ENCODE results near the gene ST6GALNAC5.
"Not testable (repeated sequence)": the region's sequence is repeated elsewhere in the genome, so short reads cannot be mapped to it uniquely, and the experiment has no call there.

Gene ST6GALNAC5

DNA sequence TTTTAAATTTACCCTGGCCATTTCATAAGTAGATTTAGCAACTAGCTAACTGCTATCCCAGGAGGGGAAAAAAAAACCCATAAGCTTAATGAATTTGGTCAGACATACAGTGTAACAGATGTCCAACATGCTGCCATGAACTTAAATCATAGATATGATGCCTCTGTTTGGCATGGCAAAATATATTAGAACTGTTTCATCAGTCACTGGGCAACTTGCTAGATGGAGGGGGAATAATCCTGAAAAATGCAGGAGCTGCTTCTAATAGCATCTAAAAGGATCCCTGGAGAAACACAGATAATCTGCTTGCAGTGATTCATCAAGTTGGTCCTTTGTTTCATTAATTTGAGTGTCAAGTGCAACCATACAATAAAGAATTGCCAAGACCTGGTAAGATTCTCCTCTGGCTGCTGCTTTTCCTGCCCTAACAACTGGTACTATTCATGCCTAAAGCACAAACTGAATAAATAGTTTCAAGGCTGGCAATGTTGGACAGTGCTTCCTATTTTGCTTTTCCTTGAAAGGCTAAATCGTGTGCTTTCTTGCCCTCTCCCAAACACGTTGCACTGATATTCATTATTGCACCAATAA is 1.5 kb upstream of the ST6GALNAC5 start:
- in situ Hi-C loops (cut with MboI; ENCODE audit: low sequenced_read_pairs) = no loop called here

DNA sequence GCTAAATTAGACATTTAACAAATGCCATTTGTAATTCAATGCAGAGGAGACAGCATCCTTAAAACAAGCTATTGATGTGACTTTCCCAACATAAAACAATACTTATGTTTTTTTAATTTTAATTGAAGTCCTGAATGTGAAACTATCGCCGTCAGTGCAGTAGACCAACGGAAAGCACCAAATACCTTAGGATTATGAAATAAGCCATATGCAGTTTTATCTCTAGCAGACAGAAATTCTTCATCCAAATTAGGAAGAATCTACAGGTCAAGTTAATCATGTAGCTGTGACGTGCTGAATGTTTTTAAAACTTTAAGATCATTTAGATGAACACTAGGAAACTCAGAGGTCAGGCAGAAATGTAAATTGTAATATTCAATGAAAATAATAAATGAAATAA is 714 bp upstream of the ST6GALNAC5 start:
- in situ Hi-C loops (cut with MboI; ENCODE audit: low sequenced_read_pairs) = no loop called here

DNA sequence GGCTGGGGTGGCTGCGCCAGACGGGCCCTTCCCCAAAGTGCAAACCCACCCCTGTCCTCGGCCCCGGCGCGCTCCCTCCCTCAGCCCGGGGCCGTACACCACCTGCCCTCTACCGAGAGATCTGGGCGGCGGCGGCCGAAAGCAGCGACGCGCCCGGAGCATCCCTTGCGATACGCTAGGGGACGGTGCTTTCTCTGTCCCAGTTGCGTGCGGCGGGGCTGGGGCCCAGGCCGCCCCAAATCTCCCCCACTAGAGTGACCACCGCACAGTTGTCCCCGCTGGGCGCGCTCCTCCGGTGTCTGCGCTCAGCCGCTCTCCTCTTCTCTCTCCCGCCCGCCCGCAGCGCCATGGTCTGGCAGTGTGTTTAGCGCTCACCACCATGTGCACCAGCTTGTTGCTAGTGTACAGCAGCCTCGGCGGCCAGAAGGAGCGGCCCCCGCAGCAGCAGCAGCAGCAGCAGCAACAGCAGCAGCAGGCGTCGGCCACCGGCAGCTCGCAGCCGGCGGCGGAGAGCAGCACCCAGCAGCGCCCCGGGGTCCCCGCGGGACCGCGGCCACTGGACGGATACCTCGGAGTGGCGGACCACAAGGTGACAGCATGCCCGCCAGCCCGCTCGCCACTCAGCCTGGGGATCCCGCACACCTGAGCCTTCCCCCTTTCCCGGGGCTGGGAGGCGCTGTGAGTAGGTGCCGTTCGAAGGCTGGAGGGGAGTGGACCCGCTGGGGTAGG is 1.0 kb downstream of the ST6GALNAC5 start:
- in situ Hi-C loops (cut with MboI; ENCODE audit: low sequenced_read_pairs) = no loop called here

DNA sequence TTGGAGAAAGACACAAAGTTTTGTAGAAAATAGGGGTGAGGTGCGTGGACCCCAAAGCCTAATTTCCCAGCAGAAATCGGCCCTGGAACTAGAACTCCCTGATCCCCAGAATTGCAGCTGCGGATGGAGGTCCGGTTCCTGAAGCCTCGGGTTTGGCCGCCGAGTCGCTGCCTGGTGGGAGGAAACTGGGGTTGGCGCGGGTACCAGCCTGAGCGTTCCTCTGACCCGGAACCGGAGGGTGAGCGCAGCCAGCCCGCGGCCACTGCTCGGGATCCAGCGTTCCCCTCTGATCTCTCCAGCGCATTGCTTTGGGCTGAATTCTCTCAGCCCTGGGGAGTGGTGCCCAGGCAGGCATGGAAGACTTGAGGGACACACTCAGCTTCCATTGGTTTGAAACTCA is 1.6 kb downstream of the ST6GALNAC5 start:
- in situ Hi-C loops (cut with MboI; ENCODE audit: low sequenced_read_pairs) = no loop called here

DNA sequence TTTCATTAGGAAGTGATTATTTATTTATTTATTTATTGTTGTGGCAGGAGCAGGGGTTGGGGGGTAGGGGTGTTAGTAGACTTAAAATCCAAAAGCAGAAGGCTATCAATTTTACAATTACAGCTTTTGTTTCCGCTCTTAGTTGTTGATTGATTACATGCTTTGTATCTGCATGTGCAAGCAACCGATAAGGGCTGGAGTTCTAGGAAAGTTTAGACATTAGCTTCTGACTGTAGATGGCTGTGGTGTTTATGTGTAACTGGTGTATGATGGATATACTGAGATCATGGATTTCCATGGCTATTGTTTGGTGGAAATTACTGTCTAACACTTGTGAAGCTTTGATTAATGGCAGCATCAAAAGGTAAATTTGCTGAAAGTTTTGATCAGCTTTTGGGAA is 2.8 kb downstream of the ST6GALNAC5 start:
- in situ Hi-C loops (cut with MboI; ENCODE audit: low sequenced_read_pairs) = no loop called here

DNA sequence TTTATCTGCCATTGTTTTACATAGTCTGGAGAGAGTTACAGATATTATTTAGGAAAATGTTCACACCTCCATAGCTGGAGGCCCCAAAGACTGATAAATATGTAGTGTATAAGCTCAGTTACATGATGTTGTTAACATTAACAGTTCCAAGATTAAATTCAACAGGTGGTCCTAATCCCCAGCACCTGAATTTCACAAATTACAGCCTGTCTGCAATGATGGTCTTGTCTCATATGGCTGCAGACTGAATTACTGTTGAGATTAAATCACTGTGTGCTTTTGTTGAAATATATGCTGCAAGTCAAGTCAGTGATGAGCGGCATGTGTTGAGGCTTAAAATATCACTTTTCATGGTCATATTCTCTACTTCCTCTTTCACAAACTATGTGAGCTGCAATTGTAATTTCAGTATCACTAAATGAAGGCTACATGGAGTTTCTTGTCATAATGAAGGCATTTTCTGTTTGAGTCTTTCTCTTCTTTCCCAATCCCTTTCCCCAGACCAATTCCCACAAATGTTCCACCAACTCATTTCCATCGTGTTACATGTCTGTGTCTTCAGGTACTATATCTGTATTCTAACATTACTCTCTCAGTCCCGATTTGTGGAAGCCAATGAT is 4.2 kb downstream of the ST6GALNAC5 start:
- in situ Hi-C loops (cut with MboI; ENCODE audit: low sequenced_read_pairs) = no loop called here

DNA sequence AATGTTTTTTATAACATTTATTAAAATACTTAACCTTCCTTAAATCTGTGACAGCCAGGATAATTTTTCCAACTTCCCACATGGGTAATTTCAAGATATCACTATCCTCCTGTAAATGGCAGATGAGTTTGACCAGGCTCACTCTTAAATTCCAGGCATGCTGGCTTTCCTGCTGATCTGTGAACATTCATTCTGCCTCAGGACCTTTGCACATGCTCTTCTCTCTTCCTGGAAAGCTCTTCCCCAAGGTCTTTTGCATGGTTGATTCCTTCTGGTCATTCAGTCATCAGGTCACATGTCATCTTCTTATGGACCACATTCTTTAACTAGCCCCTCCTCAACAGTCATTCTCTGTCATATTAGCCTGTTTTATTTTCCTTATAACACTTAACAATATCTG is 5.7 kb downstream of the ST6GALNAC5 start:
- in situ Hi-C loops (cut with MboI; ENCODE audit: low sequenced_read_pairs) = no loop called here

DNA sequence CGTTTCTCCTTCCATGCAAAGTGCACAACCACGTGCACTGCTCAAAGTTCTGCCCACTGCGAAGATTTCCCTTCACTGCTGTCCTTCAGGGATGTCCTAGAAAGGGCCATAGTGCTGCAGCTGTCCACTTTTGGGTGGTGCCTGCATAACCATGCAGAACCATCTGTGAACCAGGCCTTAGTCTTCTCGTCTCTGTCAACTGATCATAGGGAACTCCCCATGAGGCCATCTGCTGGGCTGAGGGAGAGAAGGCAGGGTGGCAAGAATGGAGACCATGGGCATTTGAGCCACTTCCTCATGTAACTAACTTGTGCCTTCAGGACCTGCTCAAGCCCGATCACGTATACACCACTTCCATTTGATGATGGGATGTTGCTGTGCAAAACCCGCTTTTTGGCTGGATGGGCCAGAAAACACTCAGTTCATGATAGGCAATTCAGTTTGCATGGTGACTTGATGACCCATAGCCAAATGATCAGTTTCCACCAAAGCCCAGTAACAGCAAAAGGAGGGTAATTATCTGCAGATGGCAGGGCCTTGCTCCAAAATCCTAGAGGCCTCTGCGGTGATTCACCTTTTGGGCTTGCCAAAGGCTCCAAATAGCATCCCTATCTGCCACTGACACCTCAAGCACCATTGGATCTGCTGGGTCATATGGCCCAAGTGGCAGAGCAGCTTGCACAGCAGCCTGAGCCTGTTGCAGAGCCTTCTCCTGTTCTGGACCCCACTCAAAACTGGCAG is 9.5 kb downstream of the ST6GALNAC5 start:
- in situ Hi-C loops (cut with MboI; ENCODE audit: low sequenced_read_pairs) = no loop called here

DNA sequence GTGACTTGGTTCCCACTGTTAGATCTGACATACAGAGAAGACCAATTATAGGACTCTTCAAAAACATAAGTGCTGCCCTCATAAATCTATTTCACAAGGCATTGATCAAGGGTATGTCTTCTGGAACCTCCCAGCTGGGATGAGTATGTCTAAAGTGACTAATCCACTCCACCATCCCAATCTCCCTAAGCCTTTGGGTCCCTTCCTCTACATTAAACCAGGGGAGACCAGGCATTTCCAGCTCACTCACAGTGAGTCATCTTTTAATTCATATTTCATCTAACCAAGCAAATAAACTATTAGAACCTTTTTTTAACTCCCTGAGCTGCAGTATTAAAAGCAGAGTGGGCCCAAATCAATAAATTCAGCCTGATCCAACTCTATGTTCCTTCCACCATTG is 11.7 kb downstream of the ST6GALNAC5 start:
- in situ Hi-C loops (cut with MboI; ENCODE audit: low sequenced_read_pairs) = not testable (repeated sequence)

DNA sequence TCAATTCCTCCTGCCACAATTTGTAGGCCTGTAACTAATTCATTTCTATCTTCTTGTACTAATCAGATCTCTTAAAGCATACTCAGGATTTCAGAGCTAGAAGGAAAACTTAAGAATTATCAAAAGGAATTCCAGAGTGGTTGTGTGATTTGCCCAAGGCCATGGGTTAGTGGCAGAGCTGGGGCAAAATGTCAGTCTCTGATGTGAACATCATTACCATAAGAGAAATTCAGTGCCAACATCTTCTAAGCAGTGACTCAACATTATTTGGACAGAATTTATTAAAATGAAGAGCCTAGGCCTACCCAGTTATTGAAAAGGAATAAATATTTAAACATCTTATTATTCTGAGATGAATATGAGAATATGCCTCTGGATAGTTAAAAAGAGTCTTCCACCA is 14.5 kb downstream of the ST6GALNAC5 start:
- in situ Hi-C loops (cut with MboI; ENCODE audit: low sequenced_read_pairs) = no loop called here

DNA sequence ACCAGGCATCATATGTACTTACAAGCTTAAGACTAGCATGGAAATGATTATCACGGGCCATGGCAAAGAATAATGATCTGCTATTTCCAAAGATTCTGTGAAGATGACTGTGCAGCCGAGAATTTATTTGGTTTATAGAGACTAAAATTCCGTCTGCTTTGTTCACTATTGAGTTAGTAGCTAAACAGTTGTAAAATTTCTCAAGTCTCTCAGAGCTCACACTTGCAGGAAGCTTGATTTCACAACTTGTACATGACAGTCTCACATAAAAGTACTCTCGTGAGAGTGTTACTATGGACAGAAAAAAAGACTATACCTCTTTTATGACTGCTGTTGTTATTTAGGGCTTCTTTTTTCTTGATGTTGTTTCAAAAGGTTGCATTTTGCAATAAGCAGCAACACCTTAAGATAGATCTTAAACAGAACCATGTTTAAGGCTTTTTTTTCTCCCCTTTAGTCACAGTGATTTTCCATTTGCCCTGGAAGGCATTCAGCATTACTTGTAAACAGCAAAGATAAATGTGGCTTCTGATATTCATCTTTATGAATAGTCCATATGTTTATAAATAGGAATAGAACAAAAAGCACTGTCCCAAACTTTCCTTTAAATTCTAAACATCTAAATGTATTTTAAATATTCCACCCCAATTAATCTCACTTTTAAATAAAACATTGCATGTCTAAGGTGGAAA is 24.8 kb downstream of the ST6GALNAC5 start:
- in situ Hi-C loops (cut with MboI; ENCODE audit: low sequenced_read_pairs) = no loop called here

DNA sequence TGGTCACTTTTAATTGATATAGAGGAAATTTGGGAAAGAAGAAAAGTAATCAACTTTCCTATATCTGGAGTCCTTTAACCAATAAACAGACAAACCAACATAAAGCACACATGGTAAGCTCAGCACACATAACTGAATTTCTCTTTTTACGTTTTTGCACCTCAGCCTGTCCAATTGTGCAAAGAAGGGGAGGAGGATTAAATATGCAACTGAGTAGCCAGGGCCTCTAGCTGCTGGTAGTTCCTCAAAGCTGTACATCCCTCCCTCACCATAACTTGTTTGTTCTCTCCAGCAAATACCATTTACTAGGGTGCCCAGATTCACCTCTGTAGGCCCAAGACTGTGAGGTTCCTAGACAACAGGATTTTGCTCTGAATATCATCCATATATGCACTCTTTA is 25.4 kb downstream of the ST6GALNAC5 start:
- in situ Hi-C loops (cut with MboI; ENCODE audit: low sequenced_read_pairs) = no loop called here

DNA sequence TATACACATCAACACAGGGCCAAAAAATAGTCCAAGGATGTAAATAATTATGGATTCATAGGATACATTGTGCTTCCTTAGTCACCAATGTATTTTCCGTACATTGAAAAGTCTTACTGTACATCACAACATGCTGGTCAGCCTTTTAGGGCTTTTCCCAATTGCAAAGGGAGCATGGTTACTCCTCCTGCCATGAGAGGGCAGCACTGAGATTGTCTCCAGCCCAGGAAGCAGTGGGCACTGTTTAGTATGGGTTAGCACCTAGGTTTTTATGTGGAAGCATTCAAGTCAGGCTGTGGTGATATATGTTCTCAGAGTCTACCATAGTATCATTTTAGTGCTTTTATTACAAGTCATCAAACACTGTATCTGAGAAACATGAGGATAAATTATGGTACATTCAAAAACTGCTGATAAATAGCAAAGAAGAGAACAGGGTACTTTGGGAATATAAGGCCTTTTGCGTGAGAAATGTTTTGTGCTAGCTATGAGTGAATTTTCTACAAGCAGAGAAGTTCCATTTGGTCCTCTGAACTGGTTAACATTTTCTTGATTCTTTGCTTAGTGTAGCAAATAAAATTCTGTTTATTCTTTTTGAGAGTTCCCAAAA is 34.0 kb downstream of the ST6GALNAC5 start:
- in situ Hi-C loops (cut with MboI; ENCODE audit: low sequenced_read_pairs) = no loop called here

GRCh38 chr1:76905876-76906595 is 38.8 kb downstream of the ST6GALNAC5 start:
- in situ Hi-C loops (cut with MboI; ENCODE audit: low sequenced_read_pairs) = no loop called here

GRCh38 chr1:76909311-76909710 is 42.0 kb downstream of the ST6GALNAC5 start:
- in situ Hi-C loops (cut with MboI; ENCODE audit: low sequenced_read_pairs) = no loop called here

GRCh38 chr1:76919085-76919484 is 51.8 kb downstream of the ST6GALNAC5 start:
- in situ Hi-C loops (cut with MboI; ENCODE audit: low sequenced_read_pairs) = no loop called here

- in situ Hi-C loops (cut with MboI; ENCODE audit: low sequenced_read_pairs) = no loop called here
Measured at GRCh38 chr1:76921590-76921989, 54.3 kb downstream of the ST6GALNAC5 start.

GRCh38 chr1:76925825-76926224 is 58.5 kb downstream of the ST6GALNAC5 start:
- in situ Hi-C loops (cut with MboI; ENCODE audit: low sequenced_read_pairs) = no loop called here

- in situ Hi-C loops (cut with MboI; ENCODE audit: low sequenced_read_pairs) = no loop called here
Measured at GRCh38 chr1:76928522-76928921, 61.2 kb downstream of the ST6GALNAC5 start.

GRCh38 chr1:76929136-76929535 is 61.9 kb downstream of the ST6GALNAC5 start:
- in situ Hi-C loops (cut with MboI; ENCODE audit: low sequenced_read_pairs) = no loop called here

Data from HL-60/S4 treated with phorbol 12-myristate 13-acetate at 8.2 ng/mL for 4 days and 3 days (cell line).